Measurements from ENCODE around the gene UQCRC2. TPM values are rescaled to one million over a fixed set of nuclear protein-coding genes. Genes with fewer than 3 reads are reported as not detected.

Gene UQCRC2
- polyA plus RNA-seq, 2 of the 4 experiments (the other 2 are of a cell fraction): 237 to 295 TPM

GRCh38 chr16:22030087-22030812 lies 77.1 kb downstream of the UQCRC2 start:
- Histone ChIP-seq H3K9me3 (peaks cover 5% of the 10 kb centered on the region; the same call in 1 of the 3 replicates), H3K4me1 (peaks cover 47% of the 10 kb centered on the region), H3K4me3 (no peak overlapping the region), H3K4me2 (no peak overlapping the region), H3K27ac (peak overlapping the region in 1 of 2 experiments; percentile 7; a peak in 1 of 6 replicates)
- ChIA-PET POLR2A (no interaction called here), CTCF (interaction anchor here (1.4 kb wide), 1 partner anchor 47 kb away, joined by 5 read pairs; no protein-coding TSS in a partner anchor)
- ATAC-seq (no peak), FAIRE-seq (no peak), DNase-seq (ENCODE audit: low read depth in 1 of 2, low spot score in 1 of 2) (no peak)
- TF ChIP-seq FOSL2 (IDR thresholded peaks at IDR 0.05): no peak
- no peak for TF ChIP-seq FOSL2 (CRISPR knock-in tag; IDR thresholded peaks at IDR 0.05)
- no peak for TF ChIP-seq EHMT2 (IDR thresholded peaks at IDR 0.05; ENCODE audit: low read depth)
- no peak for TF ChIP-seq SREBF2 (IDR thresholded peaks at IDR 0.05)
- TF ChIP-seq FOXS1 (CRISPR knock-in tag; IDR thresholded peaks at IDR 0.05): no peak
- no peak for TF ChIP-seq ELK1 (IDR thresholded peaks at IDR 0.05; ENCODE audit: low read depth, low read length)
- no peak for TF ChIP-seq MAZ (IDR thresholded peaks at IDR 0.05; ENCODE audit: borderline replicate concordance, low read depth, low read length)
- no peak for TF ChIP-seq ESRRA (IDR thresholded peaks at IDR 0.05; ENCODE audit: borderline replicate concordance, low read length)
- no peak for TF ChIP-seq E2F6 (IDR thresholded peaks at IDR 0.05; ENCODE audit: borderline replicate concordance, low read depth)
- TF ChIP-seq RARB (CRISPR knock-in tag; IDR thresholded peaks at IDR 0.05): no peak
- TF ChIP-seq SMC3 (IDR thresholded peaks at IDR 0.05): no peak
- TF ChIP-seq MAX (IDR thresholded peaks at IDR 0.05): no peak
- TF ChIP-seq RAD21 (conservative IDR thresholded peaks at IDR 0.05 in 1 of 2, IDR thresholded peaks at IDR 0.05 in 1 of 2): no peak
- TF ChIP-seq HOXB13 (CRISPR knock-in tag; IDR thresholded peaks at IDR 0.05; ENCODE audit: low read depth): no peak
- TF ChIP-seq CBX8 (IDR thresholded peaks at IDR 0.05): no peak
- no peak for TF ChIP-seq HDAC2 (IDR thresholded peaks at IDR 0.05)
- WGBS (ENCODE audit: missing lambda C conversion rate): 88% methylated on average over 6 of the region's 6 CpGs

GRCh38 chr16:22031483-22032083 lies 78.4 kb downstream of the UQCRC2 start:
- ChIA-PET POLR2A (no interaction called here), CTCF (interaction anchor here (1.4 kb wide), 1 partner anchor 46 kb away, joined by 5 read pairs; no protein-coding TSS in a partner anchor)
- Histone ChIP-seq H3K4me1 (peaks cover 34% of the 10 kb centered on the region), H3K9me3 (peaks cover 5% of the 10 kb centered on the region; the same call in 1 of the 3 replicates), H3K27ac (peak overlapping the region; percentile 8 to 57; a peak in 4 of 6 replicates), H3K4me3 (no peak overlapping the region), H3K4me2 (no peak overlapping the region)
- DNase-seq (ENCODE audit: low read depth in 1 of 2, low spot score in 1 of 2) (no peak), ATAC-seq (no peak), FAIRE-seq (no peak)
- no peak for TF ChIP-seq NPAS2 (CRISPR knock-in tag; IDR thresholded peaks at IDR 0.05; ENCODE audit: borderline replicate concordance)
- TF ChIP-seq TFCP2L1 (CRISPR knock-in tag; IDR thresholded peaks at IDR 0.05): no peak
- TF ChIP-seq MAFK (IDR thresholded peaks at IDR 0.05; ENCODE audit: partially characterized antibody): peak; percentile 97
- no peak for TF ChIP-seq JUNB (IDR thresholded peaks at IDR 0.05)
- no peak for TF ChIP-seq HOXA7 (CRISPR knock-in tag; IDR thresholded peaks at IDR 0.05)
- peak; percentile 93 for TF ChIP-seq NFE2L2 (conservative IDR thresholded peaks at IDR 0.05; ENCODE audit: low read length)
- no peak for TF ChIP-seq ATOH8 (CRISPR knock-in tag; IDR thresholded peaks at IDR 0.05; ENCODE audit: low read depth)
- WGBS (ENCODE audit: missing lambda C conversion rate): 86% methylated on average over 2 of the region's 2 CpGs

Other genes with a start within 250 kb of the UQCRC2 start
- gene NPIPB4, start 95.6 kb upstream of the UQCRC2 start, polyA plus RNA-seq (2011; rRNA removed): 20.9 and 30.5 TPM in 2 replicates
- gene NPIPB4, start 95.6 kb upstream of the UQCRC2 start, polyA plus RNA-seq (2017; fragmentation: RNase III; extraction: RNeasy Plus Mini Kit Qiagen cat#74134 plus additional on column Dnase treatment): 24.4 to 29.2 TPM (median 25.5 TPM) in 3 replicates
- gene PDZD9, start 47.8 kb downstream of the UQCRC2 start, polyA plus RNA-seq (2011; rRNA removed): not detected in 2 replicates
- gene PDZD9, start 47.8 kb downstream of the UQCRC2 start, polyA plus RNA-seq (2017; fragmentation: RNase III; extraction: RNeasy Plus Mini Kit Qiagen cat#74134 plus additional on column Dnase treatment): not detected in 3 replicates
- gene MOSMO, start 54.8 kb downstream of the UQCRC2 start, polyA plus RNA-seq (2011; rRNA removed): 14.4 and 14.7 TPM in 2 replicates
- gene MOSMO, start 54.8 kb downstream of the UQCRC2 start, polyA plus RNA-seq (2017; fragmentation: RNase III; extraction: RNeasy Plus Mini Kit Qiagen cat#74134 plus additional on column Dnase treatment): 9.6 to 10.6 TPM (median 9.7 TPM) in 3 replicates
- gene VWA3A, start 139.2 kb downstream of the UQCRC2 start, polyA plus RNA-seq (2011; rRNA removed): 0.17 TPM in 1 of 2 replicates, not detected in the other
- 0.03 to 0.07 TPM in 2 of 3 replicates, not detected in the other for gene VWA3A, start 139.2 kb downstream of the UQCRC2 start, polyA plus RNA-seq (2017; fragmentation: RNase III; extraction: RNeasy Plus Mini Kit Qiagen cat#74134 plus additional on column Dnase treatment)
- gene SDR42E2, start 209.1 kb downstream of the UQCRC2 start, polyA plus RNA-seq (2011; rRNA removed): not detected in 2 replicates
- gene SDR42E2, start 209.1 kb downstream of the UQCRC2 start, polyA plus RNA-seq (2017; fragmentation: RNase III; extraction: RNeasy Plus Mini Kit Qiagen cat#74134 plus additional on column Dnase treatment): not detected in 3 replicates